HG03460 (cell line): ENCODE data around the gene HIVEP3.

Experiments
- ATAC-seq: cut with Tn5 transposase; IDR thresholded peaks from one replicate; pipeline ENCODE4 v1.9.1; 2021; ENCODE audit not compliant: unreplicated experiment

Gene HIVEP3

GRCh38 chr1:41716188-41717130 is 202.3 kb downstream of the HIVEP3 start:
- ATAC-seq: no peak

- no peak for ATAC-seq
Observed at GRCh38 chr1:41715441-41716095, 203.2 kb downstream of the HIVEP3 start.

GRCh38 chr1:41714638-41715389 is 203.9 kb downstream of the HIVEP3 start:
- ATAC-seq: no peak

GRCh38 chr1:41713557-41714327 is 205.0 kb downstream of the HIVEP3 start:
- no peak for ATAC-seq

- ATAC-seq: no peak
Observed at GRCh38 chr1:41713141-41713540, 205.6 kb downstream of the HIVEP3 start.

GRCh38 chr1:41712695-41713094 is 206.0 kb downstream of the HIVEP3 start:
- no peak for ATAC-seq

GRCh38 chr1:41712081-41712480 is 206.6 kb downstream of the HIVEP3 start:
- ATAC-seq: no peak

GRCh38 chr1:41711581-41711980 is 207.1 kb downstream of the HIVEP3 start:
- ATAC-seq: no peak

- no peak for ATAC-seq
Observed at GRCh38 chr1:41710980-41711379, 207.7 kb downstream of the HIVEP3 start.

GRCh38 chr1:41709873-41710272 is 208.8 kb downstream of the HIVEP3 start:
- ATAC-seq: no peak

GRCh38 chr1:41709331-41709730 is 209.4 kb downstream of the HIVEP3 start:
- ATAC-seq: no peak

- ATAC-seq: no peak
Observed at GRCh38 chr1:41708332-41708731, 210.4 kb downstream of the HIVEP3 start.

GRCh38 chr1:41707793-41708192 is 210.9 kb downstream of the HIVEP3 start:
- no peak for ATAC-seq

- no peak for ATAC-seq
Observed at GRCh38 chr1:41705798-41706197, 212.9 kb downstream of the HIVEP3 start.

GRCh38 chr1:41704196-41704595 is 214.5 kb downstream of the HIVEP3 start:
- ATAC-seq: no peak

- no peak for ATAC-seq
Observed at GRCh38 chr1:41702771-41703170, 216.0 kb downstream of the HIVEP3 start.

- ATAC-seq: no peak
Observed at GRCh38 chr1:41700986-41701535, 217.7 kb downstream of the HIVEP3 start.

GRCh38 chr1:41700581-41700980 is 218.1 kb downstream of the HIVEP3 start:
- ATAC-seq: no peak

- no peak for ATAC-seq
Observed at GRCh38 chr1:41699861-41700248, 218.9 kb downstream of the HIVEP3 start.
